CD8-positive, alpha-beta memory T cell (primary cell): ENCODE results near the gene TNIK. TPM values are rescaled to one million over a fixed set of nuclear protein-coding genes. Genes with fewer than 3 reads are reported as not detected.

ENCODE experiments used
- CTCF ChIA-PET: fragments of 350-600 bp; sonication (Branson Sonifier 250); formaldehyde crosslinking; loops from one replicate; lab custom pipeline; 2021; ENCODE audit warnings: antibody characterized with exemption; lab: Charles Lee
- POLR2A ChIA-PET: fragments of 350-600 bp; sonication (Branson Sonifier 250); formaldehyde crosslinking; loops from one replicate; lab custom pipeline; 2021; ENCODE audit warnings: antibody characterized with exemption; lab: Charles Lee
- DNase-seq, 5 donors: peaks; one replicate each; pipeline versions ENCODE4 v3.0.0 to v3.0.0-alpha.2; 2020 to 2022; ENCODE audit warnings: mixed read lengths in 1 of 5
- H3K27ac ChIP-seq: one replicate; pipeline ENCODE4 v1.7.0; 2013; ENCODE audit warnings: low read depth, mild to moderate bottlenecking, low read length, moderate library complexity
- H3K27me3 ChIP-seq: 2 replicates; pipeline ENCODE4 v1.7.0; 2013; ENCODE audit warnings: low read length, mild to moderate bottlenecking; ENCODE audit not compliant: insufficient read depth, poor library complexity, severe bottlenecking
- H3K36me3 ChIP-seq: 2 replicates; pipeline ENCODE4 v1.7.0; 2013; ENCODE audit warnings: mild to moderate bottlenecking, low read length, moderate library complexity; ENCODE audit not compliant: insufficient read depth
- H3K4me1 ChIP-seq: 2 replicates; pipeline ENCODE4 v1.7.0; 2013; ENCODE audit warnings: mild to moderate bottlenecking, low read length, moderate library complexity; ENCODE audit not compliant: insufficient read depth
- H3K4me3 ChIP-seq: 2 replicates; pipeline ENCODE4 v1.7.0; 2013; ENCODE audit warnings: mild to moderate bottlenecking, low read length
- H3K9me3 ChIP-seq: 2 replicates; pipeline ENCODE4 v1.7.0; 2013; ENCODE audit warnings: mild to moderate bottlenecking, low read length
- H3K27ac Mint-ChIP-seq, 8 donors: one replicate each; pipeline ENCODE4 v1.8.0; 2020 to 2021; ENCODE audit warnings: mixed read lengths in 8 of 8, mild to moderate bottlenecking in 6 of 8, inconsistent platforms in 3 of 8, moderate library complexity in 3 of 8
- H3K27me3 Mint-ChIP-seq, 2 donors: one replicate each; pipeline ENCODE4 v1.8.0; 2020 to 2021; ENCODE audit warnings: mixed read lengths in 2 of 2, mild to moderate bottlenecking in 1 of 2, moderate library complexity in 1 of 2
- H3K36me3 Mint-ChIP-seq, 3 donors: one replicate each; pipeline ENCODE4 v1.8.0; 2020 to 2021; ENCODE audit warnings: mixed read lengths in 3 of 3, inconsistent platforms in 1 of 3, mild to moderate bottlenecking in 1 of 3
- H3K4me1 Mint-ChIP-seq, 3 donors: one replicate each; pipeline ENCODE4 v1.8.0; 2020 to 2021; ENCODE audit warnings: mixed read lengths in 3 of 3, inconsistent platforms in 1 of 3, mild to moderate bottlenecking in 1 of 3
- H3K4me3 Mint-ChIP-seq, 7 donors: one replicate each; pipeline ENCODE4 v1.8.0; 2020 to 2021; ENCODE audit warnings: mixed read lengths in 7 of 7, mild to moderate bottlenecking in 6 of 7, moderate library complexity in 4 of 7, inconsistent platforms in 2 of 7
- H3K9me3 Mint-ChIP-seq, 5 donors: one replicate each; pipeline ENCODE4 v1.8.0; 2020 to 2022; ENCODE audit warnings: mixed read lengths in 5 of 5, mild to moderate bottlenecking in 3 of 5, moderate library complexity in 2 of 5, inconsistent platforms in 1 of 5
- polyA plus RNA-seq: library from polyadenylated mRNA; unstranded; fragments of 300-500 nt; fragmentation: Illumina TruSeq; gene quantifications from one replicate; pipeline ENCODE4 v1.2.3, GENCODE V29; 2021
- total RNA-seq, 2 experiments: library from RNA; stranded (reverse); gene quantifications; one replicate each; pipeline ENCODE4 v1.2.3, GENCODE V29; 2021

Gene TNIK
- total and polyA plus RNA-seq, 3 experiments from 2014 or later: 15.9 to 19.2 (median 17.7) TPM

GRCh38 chr3:171282041-171282440, 178.2 kb downstream of the TNIK start:
- H3K4me3 ChIP-seq: no peak overlapping the region
- Mint-ChIP-seq H3K4me1 (peaks cover 62 to 83% (median 81%) of the 10 kb centered on the region in 3 donors), H3K27me3 (no peaks in the 10 kb centered on the region), H3K36me3 (peaks cover 0 to 7% (median 3%) of the 10 kb centered on the region in 3 donors), H3K4me3 (no peak overlapping the region), H3K9me3 (no peaks in the 10 kb centered on the region), H3K27ac (peak overlapping the region in 1 of 8 donors; percentile 3)
- CTCF ChIA-PET: no interaction called here
- H3K36me3 ChIP-seq: no peaks in the 10 kb centered on the region
- H3K9me3 ChIP-seq: no peaks in the 10 kb centered on the region
- H3K27me3 ChIP-seq: no peaks in the 10 kb centered on the region
- no peak overlapping the region for H3K27ac ChIP-seq
- DNase-seq: no peak
- POLR2A ChIA-PET: no interaction called here
- H3K4me1 ChIP-seq: peaks cover 42% of the 10 kb centered on the region

- ChIA-PET POLR2A (no interaction called here), CTCF (no interaction called here)
- no peak for DNase-seq
- H3K4me3 Mint-ChIP-seq: no peak overlapping the region
- Histone ChIP-seq H3K27ac (no peak overlapping the region), H3K4me3 (no peak overlapping the region), H3K36me3 (no peaks in the 10 kb centered on the region), H3K4me1 (peaks cover 36% of the 10 kb centered on the region), H3K9me3 (no peaks in the 10 kb centered on the region), H3K27me3 (no peaks in the 10 kb centered on the region)
- H3K4me1 Mint-ChIP-seq: peaks cover 57 to 82% (median 81%) of the 10 kb centered on the region in 3 donors
- no peaks in the 10 kb centered on the region for H3K9me3 Mint-ChIP-seq
- H3K36me3 Mint-ChIP-seq: peaks cover 0 to 7% (median 3%) of the 10 kb centered on the region in 3 donors
- no peaks in the 10 kb centered on the region for H3K27me3 Mint-ChIP-seq
- no peak overlapping the region for H3K27ac Mint-ChIP-seq
These were observed 178.8 kb downstream of the TNIK start for GRCh38 chr3:171281256-171281992.

GRCh38 chr3:171279972-171280371, 180.2 kb downstream of the TNIK start:
- H3K4me3 ChIP-seq: no peak overlapping the region
- Mint-ChIP-seq H3K36me3 (peaks cover 3 to 9% (median 7%) of the 10 kb centered on the region in 3 donors), H3K4me3 (no peak overlapping the region), H3K9me3 (no peaks in the 10 kb centered on the region), H3K4me1 (peaks cover 53 to 76% (median 75%) of the 10 kb centered on the region in 3 donors), H3K27ac (no peak overlapping the region), H3K27me3 (no peaks in the 10 kb centered on the region)
- H3K27ac ChIP-seq: no peak overlapping the region
- H3K27me3 ChIP-seq: no peaks in the 10 kb centered on the region
- DNase-seq: no peak
- no peaks in the 10 kb centered on the region for H3K36me3 ChIP-seq
- CTCF ChIA-PET: interaction anchor here (1.3 to 1.4 kb wide), 2 partner anchors 14 to 48 kb away, joined by 4 to 6 read pairs; no protein-coding TSS in a partner anchor
- H3K4me1 ChIP-seq: peaks cover 26% of the 10 kb centered on the region
- POLR2A ChIA-PET: no interaction called here
- no peaks in the 10 kb centered on the region for H3K9me3 ChIP-seq

GRCh38 chr3:171278299-171278590, 182.0 kb downstream of the TNIK start:
- peaks cover 0 to 3% (median 0%) of the 10 kb centered on the region in 5 donors for H3K9me3 Mint-ChIP-seq
- no peak overlapping the region for H3K27ac Mint-ChIP-seq
- no peaks in the 10 kb centered on the region for H3K9me3 ChIP-seq
- no peak overlapping the region for H3K4me3 ChIP-seq
- H3K4me1 ChIP-seq: peaks cover 33% of the 10 kb centered on the region
- peaks cover 52 to 79% (median 76%) of the 10 kb centered on the region in 3 donors for H3K4me1 Mint-ChIP-seq
- H3K36me3 Mint-ChIP-seq: peaks cover 2 to 14% (median 2%) of the 10 kb centered on the region in 3 donors
- CTCF ChIA-PET: interaction anchor here (1.2 kb wide), 1 partner anchor 9 kb away, joined by 4 read pairs; no protein-coding TSS in a partner anchor
- no peak overlapping the region for H3K4me3 Mint-ChIP-seq
- H3K27me3 Mint-ChIP-seq: no peaks in the 10 kb centered on the region
- H3K27me3 ChIP-seq: no peaks in the 10 kb centered on the region
- DNase-seq: no peak
- POLR2A ChIA-PET: no interaction called here
- no peaks in the 10 kb centered on the region for H3K36me3 ChIP-seq
- no peak overlapping the region for H3K27ac ChIP-seq

- no peaks in the 10 kb centered on the region for H3K36me3 ChIP-seq
- Mint-ChIP-seq H3K27me3 (no peaks in the 10 kb centered on the region), H3K36me3 (peaks cover 0 to 14% (median 2%) of the 10 kb centered on the region in 3 donors), H3K4me1 (peaks cover 52 to 81% (median 75%) of the 10 kb centered on the region in 3 donors), H3K9me3 (peaks cover 0 to 3% (median 0%) of the 10 kb centered on the region in 5 donors), H3K27ac (peak overlapping the region in 1 of 8 donors; percentile 26), H3K4me3 (no peak overlapping the region)
- peaks cover 33% of the 10 kb centered on the region for H3K4me1 ChIP-seq
- DNase-seq: no peak
- H3K27me3 ChIP-seq: no peaks in the 10 kb centered on the region
- no peaks in the 10 kb centered on the region for H3K9me3 ChIP-seq
- ChIA-PET POLR2A (no interaction called here), CTCF (interaction anchor here (1.2 kb wide), 1 partner anchor 8 kb away, joined by 4 read pairs; no protein-coding TSS in a partner anchor)
- no peak overlapping the region for H3K4me3 ChIP-seq
- H3K27ac ChIP-seq: no peak overlapping the region
These were observed 182.5 kb downstream of the TNIK start for GRCh38 chr3:171277456-171278298.

- H3K4me1 Mint-ChIP-seq: peaks cover 54 to 83% (median 80%) of the 10 kb centered on the region in 3 donors
- ChIA-PET POLR2A (no interaction called here), CTCF (no interaction called here)
- peak overlapping the region in 2 of 8 donors; percentile 10 to 47 for H3K27ac Mint-ChIP-seq
- H3K9me3 Mint-ChIP-seq: peaks cover 0 to 3% (median 0%) of the 10 kb centered on the region in 5 donors
- H3K36me3 Mint-ChIP-seq: peaks cover 2 to 14% (median 4%) of the 10 kb centered on the region in 3 donors
- Histone ChIP-seq H3K36me3 (no peaks in the 10 kb centered on the region), H3K4me3 (no peak overlapping the region), H3K4me1 (peaks cover 33% of the 10 kb centered on the region), H3K27me3 (no peaks in the 10 kb centered on the region), H3K27ac (no peak overlapping the region), H3K9me3 (no peaks in the 10 kb centered on the region)
- DNase-seq: no peak
- H3K4me3 Mint-ChIP-seq: no peak overlapping the region
- peaks cover 0 to 1% of the 10 kb centered on the region in 2 donors for H3K27me3 Mint-ChIP-seq
These were observed 183.3 kb downstream of the TNIK start for GRCh38 chr3:171276923-171277322.

GRCh38 chr3:171274222-171274621, 186.0 kb downstream of the TNIK start:
- Histone ChIP-seq H3K27me3 (no peaks in the 10 kb centered on the region), H3K4me3 (no peak overlapping the region), H3K9me3 (no peaks in the 10 kb centered on the region), H3K4me1 (peaks cover 44% of the 10 kb centered on the region), H3K36me3 (no peaks in the 10 kb centered on the region), H3K27ac (no peak overlapping the region)
- peaks cover 0 to 1% of the 10 kb centered on the region in 2 donors for H3K27me3 Mint-ChIP-seq
- peaks cover 2 to 14% (median 4%) of the 10 kb centered on the region in 3 donors for H3K36me3 Mint-ChIP-seq
- POLR2A ChIA-PET: interaction anchor here (0.7 kb wide), 1 partner anchor 187 kb away, joined by 3 read pairs; no protein-coding TSS in a partner anchor
- DNase-seq: no peak
- peak overlapping the region in 1 of 8 donors; percentile 28 for H3K27ac Mint-ChIP-seq
- H3K9me3 Mint-ChIP-seq: peaks cover 0 to 3% (median 0%) of the 10 kb centered on the region in 5 donors
- CTCF ChIA-PET: no interaction called here
- H3K4me3 Mint-ChIP-seq: peak overlapping the region in 1 of 7 donors; percentile 28
- peaks cover 59 to 85% (median 84%) of the 10 kb centered on the region in 3 donors for H3K4me1 Mint-ChIP-seq
